GM04504 (cell line): ENCODE results near the gene UGP2.
"Not testable (repeated sequence)": the region's sequence is repeated elsewhere in the genome, so short reads cannot be mapped to it uniquely, and the experiment has no call there.

Source experiments
- DNase-seq: peaks from one replicate; pipeline ENCODE4 v3.0.0-alpha.2; 2012; ENCODE audit warnings: low read depth

Gene UGP2

DNA sequence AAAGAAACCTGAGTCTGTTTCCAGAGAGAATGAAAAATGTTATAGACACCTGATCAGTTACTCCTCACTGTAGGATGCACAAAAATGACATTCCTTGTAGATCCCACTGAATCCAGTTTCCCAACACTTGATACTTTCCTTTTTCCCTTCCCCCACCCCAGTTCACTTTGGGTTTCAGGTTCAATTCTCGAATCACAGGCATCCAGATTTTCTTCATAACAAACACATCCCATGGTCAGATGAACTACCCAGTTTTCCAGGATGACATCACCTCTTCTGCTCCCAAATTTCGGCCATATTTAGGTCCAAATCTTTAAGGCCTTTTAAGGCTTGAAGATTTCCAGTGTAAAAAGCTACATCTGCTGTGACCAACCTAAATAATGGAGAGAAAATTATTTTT lies 51.5 kb downstream of the UGP2 start:
- DNase-seq = no peak

- no peak for DNase-seq
Observed at GRCh38 chr2:63894167-63894566, 52.5 kb downstream of the UGP2 start.

DNA sequence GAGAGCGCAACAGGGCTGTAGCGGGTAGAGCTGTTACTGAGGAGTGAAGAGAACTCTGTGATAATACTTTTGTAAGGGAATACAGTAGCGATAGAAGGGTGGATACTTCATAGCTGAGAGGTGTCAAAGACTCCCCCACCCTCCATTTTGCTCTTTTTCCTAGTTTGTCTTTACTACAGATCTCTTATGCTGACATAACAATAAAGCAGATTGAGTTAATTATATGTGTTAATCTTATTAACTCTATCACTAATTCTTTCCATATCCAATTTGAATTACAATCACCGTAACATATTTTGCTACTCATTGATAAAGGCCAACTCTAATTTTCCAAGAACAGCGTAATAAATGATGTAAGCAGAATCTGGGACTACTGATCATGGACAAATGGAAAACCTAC lies 57.1 kb downstream of the UGP2 start:
- no peak for DNase-seq

DNA sequence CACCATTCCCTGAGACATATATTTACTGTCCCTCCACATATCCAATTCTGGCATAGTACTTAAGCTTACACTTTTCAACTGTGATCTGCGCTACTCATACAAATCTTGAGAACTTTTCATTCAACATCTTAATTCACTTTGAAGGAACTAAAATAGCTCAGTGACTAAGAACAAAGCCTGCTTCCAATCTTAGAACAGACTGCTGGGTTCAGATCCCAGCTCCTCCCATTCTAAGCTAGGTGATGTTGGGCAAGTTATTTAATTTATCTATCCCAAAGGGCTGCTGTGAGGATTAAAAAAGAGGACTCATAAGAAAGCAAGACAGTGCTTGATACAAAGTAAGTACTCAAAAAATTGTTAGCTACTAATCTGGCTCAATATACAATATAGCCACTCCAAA lies 57.9 kb downstream of the UGP2 start:
- no peak for DNase-seq

DNA sequence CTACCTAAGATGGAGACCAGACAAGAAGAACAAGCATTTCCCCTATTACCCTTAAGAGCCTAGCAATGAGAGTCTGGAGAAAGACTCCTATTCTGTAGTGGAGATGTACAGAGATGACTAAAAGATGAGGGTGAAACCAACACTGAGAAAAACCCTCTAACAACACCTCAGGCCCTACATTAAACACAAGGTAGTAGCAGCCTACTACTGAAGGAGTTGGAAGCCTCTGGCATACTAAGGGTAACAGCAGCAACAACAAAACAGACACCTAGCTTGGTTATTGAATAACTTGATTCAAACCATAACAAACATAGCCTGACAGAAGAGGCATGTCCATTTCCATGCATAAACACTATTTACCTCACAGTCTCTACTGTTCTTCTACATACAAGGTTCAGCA lies 60.5 kb downstream of the UGP2 start:
- no peak for DNase-seq

- no peak for DNase-seq
Observed at GRCh38 chr2:63903003-63903402, 61.3 kb downstream of the UGP2 start.

DNA sequence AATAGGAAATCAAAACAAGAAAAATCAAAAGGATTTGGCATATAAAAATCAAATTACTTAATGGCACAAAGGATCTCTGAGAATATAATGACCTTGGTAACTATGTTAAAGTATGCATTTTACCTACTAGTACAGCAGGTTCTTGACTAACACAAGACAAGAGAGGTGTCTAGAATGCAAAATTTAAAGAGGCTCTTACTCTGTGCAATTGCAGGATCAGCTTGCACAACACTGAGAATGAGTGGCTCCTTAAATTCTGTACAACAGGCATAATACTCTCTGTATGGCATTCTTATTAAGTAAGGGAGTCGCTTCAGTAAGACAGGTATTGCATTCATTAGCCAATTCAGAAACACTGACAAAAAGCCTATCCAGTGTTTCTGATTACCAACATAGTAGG lies 72.6 kb downstream of the UGP2 start:
- DNase-seq = no peak

DNA sequence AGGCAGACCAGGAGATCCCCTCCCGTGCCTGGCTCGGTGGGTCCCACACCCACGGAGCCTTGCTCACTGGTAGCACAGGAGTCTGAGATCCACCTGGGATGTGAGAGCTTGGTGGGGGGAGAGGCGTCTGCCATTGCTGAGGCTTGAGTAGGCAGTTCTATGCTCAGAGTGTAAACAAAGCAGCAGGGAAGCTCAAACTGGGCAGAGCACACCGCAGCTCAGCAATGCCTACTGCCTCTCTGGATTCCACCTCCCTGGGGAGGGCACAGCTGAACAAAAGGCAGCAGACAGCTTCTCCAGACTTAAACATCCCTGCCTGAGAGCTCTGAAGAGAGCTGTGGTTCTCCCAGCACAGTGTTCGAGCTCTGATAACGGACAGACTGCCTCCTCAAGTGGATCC lies 85.1 kb downstream of the UGP2 start:
- no peak for DNase-seq

DNA sequence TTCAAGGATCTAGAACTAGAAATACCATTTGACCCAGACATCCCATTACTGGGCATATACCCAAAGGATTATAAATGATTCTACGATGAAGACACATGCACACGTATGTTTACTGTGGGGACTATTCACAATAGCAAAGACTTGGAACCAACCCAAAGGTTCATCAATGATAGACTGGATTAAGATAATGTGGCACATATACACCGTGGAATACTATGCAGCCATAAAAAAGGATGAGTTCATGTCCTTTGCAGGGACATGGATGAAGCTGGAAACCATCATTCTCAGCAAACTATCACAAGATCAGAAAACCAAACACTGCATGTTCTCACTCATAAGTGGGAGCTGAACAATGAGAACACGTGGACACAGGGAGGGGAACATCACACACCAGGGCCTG lies 90.4 kb downstream of the UGP2 start:
- not testable (repeated sequence) for DNase-seq
